HG02852 (cell line): Measurements from ENCODE around the gene TBC1D22B.
A peak's percentile ranks its signal among the peaks of the same experiment; 100 is the strongest.

Experiments used
- ATAC-seq: cut with Tn5 transposase; IDR thresholded peaks from one replicate; pipeline ENCODE4 v1.9.1; 2021; ENCODE audit warnings: mild to moderate bottlenecking, moderate library complexity; ENCODE audit not compliant: unreplicated experiment

The TBC1D22B gene

GRCh38 chr6:37257634-37258404, at the start of gene TBC1D22B, which contains the start of gene TMEM217:
Gene TBC1D22B, plus strand, starts transcription at chr6:37257772. Its CDS starts 146 bp downstream, at chr6:37257918.
Gene TMEM217, minus strand, starts transcription at chr6:37258144. Its CDS starts 39,114 bp downstream, at chr6:37219030.
- peak; percentile 95 for ATAC-seq

- ATAC-seq: peak; percentile 67
These were observed 49.6 kb upstream of the TBC1D22B start for GRCh38 chr6:37207903-37208456.

- no peak for ATAC-seq
These were observed 48.8 kb upstream of the TBC1D22B start for GRCh38 chr6:37208793-37209192.

- no peak for ATAC-seq
These were observed 47.9 kb upstream of the TBC1D22B start for GRCh38 chr6:37209461-37210205.

- ATAC-seq: no peak
These were observed 47.1 kb upstream of the TBC1D22B start for GRCh38 chr6:37210313-37210968.

GRCh38 chr6:37212268-37212667, 45.3 kb upstream of the TBC1D22B start:
- ATAC-seq: no peak

- ATAC-seq: no peak
These were observed 39.5 kb upstream of the TBC1D22B start for GRCh38 chr6:37218061-37218460.

GRCh38 chr6:37218511-37218910, 39.1 kb upstream of the TBC1D22B start:
- ATAC-seq: no peak

- no peak for ATAC-seq
These were observed 35.9 kb upstream of the TBC1D22B start for GRCh38 chr6:37221585-37222124.

- peak; percentile 90 for ATAC-seq
These were observed 35.2 kb upstream of the TBC1D22B start for GRCh38 chr6:37222125-37222967.

GRCh38 chr6:37222992-37223391, 34.6 kb upstream of the TBC1D22B start:
- no peak for ATAC-seq

GRCh38 chr6:37225350-37226169, 32.0 kb upstream of the TBC1D22B start:
- no peak for ATAC-seq

- ATAC-seq: no peak
These were observed 27.5 kb upstream of the TBC1D22B start for GRCh38 chr6:37230104-37230503.

- no peak for ATAC-seq
These were observed 25.0 kb upstream of the TBC1D22B start for GRCh38 chr6:37232430-37233017.

GRCh38 chr6:37233541-37233940, 24.0 kb upstream of the TBC1D22B start:
- no peak for ATAC-seq

- no peak for ATAC-seq
These were observed 20.7 kb upstream of the TBC1D22B start for GRCh38 chr6:37236921-37237320.

GRCh38 chr6:37237789-37238188, 19.8 kb upstream of the TBC1D22B start:
- no peak for ATAC-seq

GRCh38 chr6:37238381-37238780, 19.2 kb upstream of the TBC1D22B start:
- ATAC-seq: no peak

- no peak for ATAC-seq
These were observed 18.0 kb upstream of the TBC1D22B start for GRCh38 chr6:37239526-37239925.
